ENCODE measurements around the gene CCDC90B. TPM values are rescaled to one million over a fixed set of nuclear protein-coding genes. Genes with fewer than 3 reads are reported as not detected.

Gene CCDC90B
- total and polyA plus RNA-seq, 2 of the 13 experiments (the other 11 are each of a cell fraction or from before 2014, with no cell fraction given) = 17.1 to 46.1 TPM

DNA sequence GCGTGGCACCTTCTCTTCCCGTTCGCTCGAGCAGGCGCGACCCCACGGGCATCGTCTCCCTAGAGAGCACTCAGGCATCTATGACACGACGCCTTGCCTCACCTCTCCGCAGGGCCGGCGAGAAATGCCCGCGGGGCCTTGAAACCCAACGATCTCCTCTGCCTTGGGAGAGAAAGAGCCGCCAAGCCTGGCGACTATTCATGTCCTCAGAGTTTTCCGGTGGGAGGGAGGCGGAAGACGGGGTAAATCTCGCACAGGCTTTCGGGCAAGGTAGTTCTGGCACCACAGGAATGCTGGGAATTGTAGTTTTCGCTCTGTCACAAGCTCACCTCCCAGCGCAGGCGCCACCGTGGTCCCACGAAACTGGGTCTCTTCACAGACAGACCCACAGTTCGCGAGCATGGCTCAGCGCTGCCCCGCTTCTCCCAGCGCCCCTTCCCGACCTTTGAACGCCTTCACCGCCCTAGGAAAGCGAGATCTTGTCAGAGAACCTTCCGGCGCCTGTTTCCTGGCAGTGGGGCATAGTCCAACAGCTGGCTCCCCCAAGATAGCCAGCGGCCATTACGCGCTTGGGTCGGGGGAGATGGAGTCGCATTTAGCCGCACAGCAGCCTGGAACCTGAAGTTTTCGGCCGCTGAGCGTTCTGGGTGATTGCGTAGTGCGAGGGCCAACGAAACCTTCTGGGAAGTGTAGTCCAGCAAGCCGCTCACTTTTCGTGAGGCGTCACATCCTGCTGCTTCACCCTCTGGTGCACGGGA, at the start of gene CCDC90B (continued):
- no peak for TF ChIP-seq ZBTB40 (IDR thresholded peaks at IDR 0.05)
- peak; percentile 87 for TF ChIP-seq ZBTB40 (CRISPR knock-in tag; IDR thresholded peaks at IDR 0.05)
- TF ChIP-seq ZNF615 (CRISPR knock-in tag; IDR thresholded peaks at IDR 0.05; ENCODE audit: borderline replicate concordance) = no peak; the same call in 1 of the 2 replicates
- TF ChIP-seq SAP130 (CRISPR knock-in tag; IDR thresholded peaks at IDR 0.05; ENCODE audit: low read depth) = peak; percentile 85
- TF ChIP-seq, protein P1, sequence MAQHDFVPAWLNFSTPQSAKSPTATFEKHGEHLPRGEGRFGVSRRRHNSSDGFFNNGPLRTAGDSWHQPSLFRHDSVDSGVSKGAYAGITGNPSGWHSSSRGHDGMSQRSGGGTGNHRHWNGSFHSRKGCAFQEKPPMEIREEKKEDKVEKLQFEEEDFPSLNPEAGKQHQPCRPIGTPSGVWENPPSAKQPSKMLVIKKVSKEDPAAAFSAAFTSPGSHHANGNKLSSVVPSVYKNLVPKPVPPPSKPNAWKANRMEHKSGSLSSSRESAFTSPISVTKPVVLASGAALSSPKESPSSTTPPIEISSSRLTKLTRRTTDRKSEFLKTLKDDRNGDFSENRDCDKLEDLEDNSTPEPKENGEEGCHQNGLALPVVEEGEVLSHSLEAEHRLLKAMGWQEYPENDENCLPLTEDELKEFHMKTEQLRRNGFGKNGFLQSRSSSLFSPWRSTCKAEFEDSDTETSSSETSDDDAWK (CRISPR knock-in tag; IDR thresholded peaks at IDR 0.05) = no peak
- TF ChIP-seq ZNF691 (CRISPR knock-in tag; IDR thresholded peaks at IDR 0.05; ENCODE audit: borderline replicate concordance, low read depth) = peak; percentile 89
- TF ChIP-seq ZMYM3 (CRISPR knock-in tag; IDR thresholded peaks at IDR 0.05) = no peak
- TF ChIP-seq ZNF407 (CRISPR knock-in tag; IDR thresholded peaks at IDR 0.05; ENCODE audit: not compliant biosample characterization) = no peak

All from HepG2 (cell line).